Smooth muscle cell (in vitro differentiated cells): Measurements from ENCODE around the gene TSSK2. TPM values are rescaled to one million over a fixed set of nuclear protein-coding genes. Genes with fewer than 3 reads are reported as not detected.
"Not testable (repeated sequence)": the region's sequence is repeated elsewhere in the genome, so short reads cannot be mapped to it uniquely, and the experiment has no call there.

Experiments used
- DNase-seq: peaks from one replicate; lab custom pipeline; 2025; ENCODE audit not compliant: unreplicated experiment; lab: John Stamatoyannopoulos, UW
- H2AFZ ChIP-seq: fragments of 200-600 bp; sonication (generic); 2 replicates; pipeline ENCODE4 v1.6.0; 2016; ENCODE audit warnings: antibody characterized with exemption, low read depth, mild to moderate bottlenecking
- H3F3A ChIP-seq: fragments of 200-600 bp; sonication (generic); 2 replicates; pipeline ENCODE4 v1.6.0; 2017; ENCODE audit warnings: antibody characterized with exemption, low read depth
- H3K27ac ChIP-seq: fragments of 200-600 bp; sonication (generic); 2 replicates; pipeline ENCODE4 v1.5.1; 2016; ENCODE audit warnings: low read depth, mild to moderate bottlenecking
- H3K27me3 ChIP-seq: fragments of 200-600 bp; sonication (generic); 2 replicates; pipeline ENCODE4 v1.6.1; 2016; ENCODE audit warnings: low read depth, mild to moderate bottlenecking
- H3K36me3 ChIP-seq: fragments of 200-600 bp; sonication (generic); 2 replicates; pipeline ENCODE4 v1.5.1; 2016; ENCODE audit warnings: low read depth
- H3K4me1 ChIP-seq: fragments of 200-600 bp; sonication (generic); 2 replicates; pipeline ENCODE4 v1.5.1; 2016; ENCODE audit warnings: low read depth
- H3K4me2 ChIP-seq: fragments of 200-600 bp; sonication (generic); 2 replicates; pipeline ENCODE4 v1.6.0; 2016; ENCODE audit warnings: mild to moderate bottlenecking
- H3K4me3 ChIP-seq: fragments of 200-600 bp; sonication (generic); 2 replicates; pipeline ENCODE4 v1.5.1; 2016; ENCODE audit warnings: mild to moderate bottlenecking
- H3K79me2 ChIP-seq: fragments of 200-600 bp; sonication (generic); 2 replicates; pipeline ENCODE4 v1.6.0; 2016; ENCODE audit warnings: low read depth, mild to moderate bottlenecking
- H3K9ac ChIP-seq: fragments of 200-600 bp; sonication (generic); 2 replicates; pipeline ENCODE4 v1.6.0; 2016; ENCODE audit warnings: low read depth
- H3K9me3 ChIP-seq: fragments of 200-600 bp; sonication (generic); replicated peaks from 2 replicates; pipeline ENCODE4 v1.5.1; 2016; ENCODE audit warnings: low read depth
- H4K20me1 ChIP-seq: fragments of 200-600 bp; sonication (generic); 2 replicates; pipeline ENCODE4 v1.6.0; 2016; ENCODE audit warnings: low read depth
- WGBS: methylation state at CpG from one replicate; pipeline ENCODE4 v1.1.7; 2016; ENCODE audit warnings: low lambda C conversion rate; 5-methylcytosine and 5-hydroxymethylcytosine counted together
- polyA plus RNA-seq: library from polyadenylated mRNA; unstranded; fragments of >200 nt; fragmentation: Nextera tagmentation; extraction: Ambion mirVana; gene quantifications from 2 replicates; pipeline ENCODE4 v1.2.1, GENCODE V29; 2016
- total RNA-seq: library from RNA; depleted of rRNA; stranded (reverse); fragments of >200 nt; gene quantifications from 2 replicates; pipeline ENCODE4 v1.2.3, GENCODE V29; 2014
- TF ChIP-seq, protein P1 (sequence below): fragments of 200-600 bp; sonication (generic); IDR thresholded peaks from 2 replicates; pipeline ENCODE4 v1.5.1; 2017; ENCODE audit warnings: borderline replicate concordance, mild to moderate bottlenecking, antibody characterized with exemption; ENCODE audit not compliant: insufficient read depth, poor library complexity, severe bottlenecking

The TSSK2 gene
- total and polyA plus RNA-seq, 2 experiments from 2014 or later = not detected

DNA sequence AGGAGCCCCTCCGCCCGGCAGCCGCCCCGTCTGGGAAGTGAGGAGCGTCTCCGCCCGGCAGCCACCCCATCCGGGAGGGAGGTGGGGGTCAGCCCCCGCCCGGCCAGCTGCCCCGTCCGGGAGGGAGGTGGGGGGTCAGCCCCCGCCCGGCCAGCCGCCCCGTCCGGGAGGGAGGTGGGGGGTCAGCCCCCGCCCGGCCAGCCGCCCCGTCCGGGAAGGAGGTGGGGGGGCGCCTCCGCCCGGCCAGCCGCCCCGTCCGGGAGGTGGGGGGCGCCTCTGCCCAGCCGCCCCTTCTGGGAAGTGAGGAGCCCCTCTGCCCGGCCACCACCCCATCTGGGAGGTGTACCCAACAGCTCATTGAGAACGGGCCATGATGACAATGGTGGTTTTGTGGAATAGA is 46.5 kb upstream of the TSSK2 start:
- H4K20me1 ChIP-seq = peaks cover 56% of the 10 kb centered on the region
- not testable (repeated sequence) for H3K36me3 ChIP-seq, H3K27ac ChIP-seq, DNase-seq, H3K27me3 ChIP-seq, H2AFZ ChIP-seq, H3K4me1 ChIP-seq, H3F3A ChIP-seq, H3K4me3 ChIP-seq, H3K9ac ChIP-seq, H3K4me2 ChIP-seq, H3K9me3 ChIP-seq, H3K79me2 ChIP-seq
- 100% methylated on average over 2 of the region's 32 CpGs for WGBS

DNA sequence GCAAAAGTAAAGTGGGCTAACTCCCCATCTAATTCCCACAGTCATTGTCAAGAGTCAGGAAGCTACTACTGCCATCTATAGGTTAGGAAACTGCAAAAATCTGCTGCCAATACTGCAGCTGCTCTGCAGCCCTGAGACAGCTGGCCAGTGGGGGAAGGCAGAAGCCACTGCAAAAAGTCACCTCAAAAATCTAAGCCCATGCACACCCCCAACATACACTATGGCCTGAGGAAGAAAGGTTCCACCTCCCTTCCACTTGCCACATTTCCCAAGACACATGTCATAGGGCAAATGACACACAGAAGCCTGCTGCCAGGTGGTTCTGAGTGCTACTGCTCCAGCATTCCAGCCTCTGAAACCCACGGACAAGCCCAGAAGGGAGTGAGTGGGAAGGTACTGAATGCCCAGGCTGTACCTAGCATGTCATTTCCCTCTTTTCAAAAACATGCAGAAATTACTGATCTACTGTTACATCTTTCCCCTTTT is 45.8 kb upstream of the TSSK2 start:
- Histone ChIP-seq H4K20me1 (peaks cover 63% of the 10 kb centered on the region), H3K4me2 (no peak overlapping the region), H3F3A (peaks cover 10% of the 10 kb centered on the region), H3K9ac (no peak overlapping the region), H3K27me3 (no peaks in the 10 kb centered on the region), H3K27ac (peak overlapping the region; percentile 82), H3K4me3 (no peak overlapping the region), H3K4me1 (peaks cover 5% of the 10 kb centered on the region), H2AFZ (no peak overlapping the region), H3K79me2 (no peaks in the 10 kb centered on the region), H3K36me3 (no peaks in the 10 kb centered on the region), H3K9me3 (no peaks in the 10 kb centered on the region)
- TF ChIP-seq, protein P1, sequence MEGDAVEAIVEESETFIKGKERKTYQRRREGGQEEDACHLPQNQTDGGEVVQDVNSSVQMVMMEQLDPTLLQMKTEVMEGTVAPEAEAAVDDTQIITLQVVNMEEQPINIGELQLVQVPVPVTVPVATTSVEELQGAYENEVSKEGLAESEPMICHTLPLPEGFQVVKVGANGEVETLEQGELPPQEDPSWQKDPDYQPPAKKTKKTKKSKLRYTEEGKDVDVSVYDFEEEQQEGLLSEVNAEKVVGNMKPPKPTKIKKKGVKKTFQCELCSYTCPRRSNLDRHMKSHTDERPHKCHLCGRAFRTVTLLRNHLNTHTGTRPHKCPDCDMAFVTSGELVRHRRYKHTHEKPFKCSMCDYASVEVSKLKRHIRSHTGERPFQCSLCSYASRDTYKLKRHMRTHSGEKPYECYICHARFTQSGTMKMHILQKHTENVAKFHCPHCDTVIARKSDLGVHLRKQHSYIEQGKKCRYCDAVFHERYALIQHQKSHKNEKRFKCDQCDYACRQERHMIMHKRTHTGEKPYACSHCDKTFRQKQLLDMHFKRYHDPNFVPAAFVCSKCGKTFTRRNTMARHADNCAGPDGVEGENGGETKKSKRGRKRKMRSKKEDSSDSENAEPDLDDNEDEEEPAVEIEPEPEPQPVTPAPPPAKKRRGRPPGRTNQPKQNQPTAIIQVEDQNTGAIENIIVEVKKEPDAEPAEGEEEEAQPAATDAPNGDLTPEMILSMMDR = peak; percentile 27
- DNase-seq = no peak
- 36% methylated on average over 1 of the region's 1 CpG for WGBS

DNA sequence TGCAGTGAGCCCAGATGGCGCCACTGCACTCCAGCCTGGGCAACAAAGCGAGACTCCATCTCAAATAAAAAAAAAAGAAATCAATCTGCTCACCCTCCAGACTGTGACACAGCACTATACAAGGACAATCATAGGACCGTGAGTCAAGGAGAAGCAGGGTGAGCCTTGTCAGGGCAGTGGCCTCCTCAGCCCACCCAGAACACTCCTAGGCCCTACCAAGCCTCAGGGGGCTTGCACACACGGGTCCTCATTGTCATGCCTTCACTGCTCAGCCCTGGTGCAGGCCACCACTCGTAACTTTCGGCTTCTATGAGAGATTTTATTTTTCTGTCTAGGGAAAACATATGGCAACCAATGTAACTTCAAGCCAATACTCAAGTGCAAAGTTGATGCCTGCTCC is 44.7 kb upstream of the TSSK2 start:
- Histone ChIP-seq H2AFZ (no peak overlapping the region), H3K4me3 (no peak overlapping the region), H3K36me3 (no peaks in the 10 kb centered on the region), H4K20me1 (peaks cover 63% of the 10 kb centered on the region), H3F3A (peaks cover 5% of the 10 kb centered on the region), H3K4me1 (peaks cover 5% of the 10 kb centered on the region), H3K27ac (peak overlapping the region; percentile 82), H3K27me3 (no peaks in the 10 kb centered on the region), H3K9me3 (no peaks in the 10 kb centered on the region), H3K4me2 (peak overlapping the region; percentile 72), H3K9ac (peak overlapping the region; percentile 22), H3K79me2 (no peaks in the 10 kb centered on the region)
- no peak for DNase-seq
- 93% methylated on average over 6 of the region's 6 CpGs for WGBS
- TF ChIP-seq, protein P1 = no peak

DNA sequence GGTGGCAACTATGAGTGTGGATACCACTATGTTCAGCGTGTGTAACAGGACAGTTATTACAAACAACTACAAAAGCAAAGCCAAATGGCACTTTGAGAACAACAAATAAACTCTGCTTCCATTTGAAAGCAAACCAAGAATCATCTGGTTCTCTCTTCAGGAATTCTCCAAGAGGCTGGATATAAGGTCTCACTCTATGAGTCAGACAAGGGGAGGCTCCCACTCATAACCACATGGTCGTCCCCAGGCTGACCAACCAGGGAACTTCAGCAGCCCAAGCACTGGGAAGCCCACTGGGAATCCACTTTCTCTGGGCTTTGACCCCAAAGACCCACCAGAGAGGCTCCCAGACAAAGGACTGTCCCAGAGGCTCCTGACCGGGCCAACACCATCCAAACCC is 44.2 kb upstream of the TSSK2 start:
- no peaks in the 10 kb centered on the region for H3K79me2 ChIP-seq
- 56% methylated on average over 3 of the region's 3 CpGs for WGBS
- H3K4me2 ChIP-seq = peak overlapping the region; percentile 72
- H3K9ac ChIP-seq = no peak overlapping the region
- peak overlapping the region; percentile 82 for H3K27ac ChIP-seq
- H3K9me3 ChIP-seq = no peaks in the 10 kb centered on the region
- DNase-seq = no peak
- no peak overlapping the region for H3K4me3 ChIP-seq
- H3F3A ChIP-seq = peaks cover 5% of the 10 kb centered on the region
- H3K27me3 ChIP-seq = no peaks in the 10 kb centered on the region
- peaks cover 64% of the 10 kb centered on the region for H4K20me1 ChIP-seq
- TF ChIP-seq, protein P1 = no peak
- peaks cover 5% of the 10 kb centered on the region for H3K4me1 ChIP-seq
- no peak overlapping the region for H2AFZ ChIP-seq
- H3K36me3 ChIP-seq = no peaks in the 10 kb centered on the region
